Stomach (tissue), 4 donors: ENCODE results near the gene ADCK2.
A peak's percentile ranks its signal among the peaks of the same experiment; 100 is the strongest.

ENCODE experiments used
- CTCF ChIP-seq, 7 experiments: fragments of 450-650 bp in 4 of 7; fragments of 200-600 bp in 3 of 7; sonication (generic) in 3 of 7; IDR thresholded peaks; one replicate each; pipeline ENCODE4 v1.5.1; 2016 to 2019; ENCODE audit warnings: antibody characterized with exemption in 7 of 7, control low read depth in 2 of 7, mild to moderate bottlenecking in 1 of 7
- POLR2AphosphoS5 ChIP-seq, 3 donors: sonication (generic); formaldehyde crosslinking; IDR thresholded peaks; one replicate each; pipeline ENCODE4 v1.6.1; 2016; ENCODE audit warnings: antibody characterized with exemption in 3 of 3

- TF ChIP-seq CTCF (IDR thresholded peaks at IDR 0.05) (no peak), POLR2AphosphoS5 (IDR thresholded peaks at IDR 0.05) (peak in 1 of 3 donors; percentile 9)
These were observed 41.1 kb upstream of the ADCK2 start for GRCh38 chr7:140631602-140632001.
